Body of pancreas (tissue), 4 donors: ENCODE data around the gene ANG.

ENCODE experiments used
- POLR2A ChIP-seq, 3 donors: fragments of 450-650 bp; IDR thresholded peaks; one replicate each; pipeline ENCODE4 v1.6.1; 2016; ENCODE audit warnings: antibody characterized with exemption in 3 of 3, mild to moderate bottlenecking in 2 of 3
- TF ChIP-seq, protein P1 (sequence below), 7 experiments: fragments of 450-650 bp in 4 of 7; fragments of 200-600 bp in 3 of 7; sonication (generic) in 3 of 7; IDR thresholded peaks; one replicate each; pipeline ENCODE4 v1.5.1; 2016 to 2019; ENCODE audit warnings: antibody characterized with exemption in 7 of 7

DNA sequence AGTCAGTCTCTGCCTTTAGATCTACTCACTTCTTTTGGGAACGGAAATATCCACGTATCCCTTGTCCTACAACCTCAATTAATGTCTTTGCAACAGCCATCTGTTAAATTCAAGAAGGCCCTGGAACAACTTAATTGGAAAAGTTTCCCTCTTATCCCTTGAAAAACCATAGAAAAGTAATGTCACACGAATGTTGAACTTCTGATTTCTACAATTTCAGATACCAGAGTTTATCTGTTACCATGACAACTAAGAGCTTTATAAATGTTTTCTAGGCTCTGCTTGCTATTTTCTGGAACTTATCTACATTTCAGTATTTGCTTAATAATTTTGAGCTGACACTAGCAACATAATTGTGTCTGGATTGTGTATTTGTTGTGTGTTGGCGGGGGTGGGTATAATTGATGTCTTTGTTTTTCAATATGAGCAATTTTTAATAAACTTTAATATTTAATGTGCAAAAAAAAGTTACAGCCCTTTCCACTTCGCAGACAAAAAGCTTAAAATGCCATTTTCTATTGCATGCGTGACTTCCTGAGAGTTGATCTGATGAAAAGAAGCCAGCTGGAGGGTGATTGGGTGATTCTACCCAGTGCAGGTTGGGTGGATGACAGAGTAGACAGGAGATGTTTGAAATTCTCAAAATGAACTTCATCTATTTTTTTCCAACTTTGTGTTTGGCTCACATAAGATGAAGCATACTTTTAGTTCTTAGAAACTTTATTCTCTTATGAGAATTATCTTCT lies 45.3 kb downstream of the ANG start:
- TF ChIP-seq, protein P1, sequence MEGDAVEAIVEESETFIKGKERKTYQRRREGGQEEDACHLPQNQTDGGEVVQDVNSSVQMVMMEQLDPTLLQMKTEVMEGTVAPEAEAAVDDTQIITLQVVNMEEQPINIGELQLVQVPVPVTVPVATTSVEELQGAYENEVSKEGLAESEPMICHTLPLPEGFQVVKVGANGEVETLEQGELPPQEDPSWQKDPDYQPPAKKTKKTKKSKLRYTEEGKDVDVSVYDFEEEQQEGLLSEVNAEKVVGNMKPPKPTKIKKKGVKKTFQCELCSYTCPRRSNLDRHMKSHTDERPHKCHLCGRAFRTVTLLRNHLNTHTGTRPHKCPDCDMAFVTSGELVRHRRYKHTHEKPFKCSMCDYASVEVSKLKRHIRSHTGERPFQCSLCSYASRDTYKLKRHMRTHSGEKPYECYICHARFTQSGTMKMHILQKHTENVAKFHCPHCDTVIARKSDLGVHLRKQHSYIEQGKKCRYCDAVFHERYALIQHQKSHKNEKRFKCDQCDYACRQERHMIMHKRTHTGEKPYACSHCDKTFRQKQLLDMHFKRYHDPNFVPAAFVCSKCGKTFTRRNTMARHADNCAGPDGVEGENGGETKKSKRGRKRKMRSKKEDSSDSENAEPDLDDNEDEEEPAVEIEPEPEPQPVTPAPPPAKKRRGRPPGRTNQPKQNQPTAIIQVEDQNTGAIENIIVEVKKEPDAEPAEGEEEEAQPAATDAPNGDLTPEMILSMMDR (IDR thresholded peaks at IDR 0.05), result no peak
- no peak for TF ChIP-seq POLR2A (IDR thresholded peaks at IDR 0.05)
